GM21381 (cell line): ENCODE measurements around the gene NCK1.
"Not testable (repeated sequence)": the region's sequence is repeated elsewhere in the genome, so short reads cannot be mapped to it uniquely, and the experiment has no call there.

ENCODE experiments used
- ATAC-seq: cut with Tn5 transposase; IDR thresholded peaks from one replicate; pipeline ENCODE4 v1.9.1; 2021; ENCODE audit warnings: mild to moderate bottlenecking, moderate library complexity; ENCODE audit not compliant: unreplicated experiment

Gene NCK1

DNA sequence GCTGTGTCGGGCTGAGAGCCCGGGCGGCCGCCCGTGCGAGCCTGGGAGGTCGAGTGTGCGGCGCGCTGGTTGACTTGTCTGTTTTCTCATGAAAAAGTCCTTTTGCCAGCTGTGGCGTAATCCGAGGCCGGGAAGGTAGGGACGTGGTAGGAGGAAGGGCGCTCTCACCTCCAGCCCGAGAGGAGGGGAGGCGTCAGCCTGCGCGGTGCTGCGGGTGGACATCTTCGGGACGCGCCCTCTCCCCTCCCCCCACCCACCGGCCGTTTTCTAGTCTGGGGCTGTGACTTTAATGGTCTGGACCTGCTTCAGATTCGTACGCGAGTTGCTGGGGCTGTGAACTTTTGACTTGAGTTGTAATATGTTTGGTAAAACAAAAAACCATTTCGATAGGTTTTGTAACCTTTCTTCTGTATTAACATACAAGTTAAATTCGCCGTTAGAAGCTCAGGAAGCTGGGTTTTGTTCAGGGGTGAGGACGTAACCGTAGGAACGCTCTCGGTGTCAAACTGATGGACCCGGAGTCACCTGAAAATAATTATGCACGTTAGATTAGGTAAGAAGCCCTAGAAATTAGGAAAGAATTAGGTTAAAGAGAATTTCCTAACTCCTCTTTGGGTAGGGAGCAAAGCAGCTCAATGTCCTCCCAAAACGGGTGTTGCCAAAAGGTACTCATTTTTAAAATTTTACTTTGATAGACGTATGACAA is 762 bp downstream of the NCK1 start:
- ATAC-seq, result peak; percentile 21

DNA sequence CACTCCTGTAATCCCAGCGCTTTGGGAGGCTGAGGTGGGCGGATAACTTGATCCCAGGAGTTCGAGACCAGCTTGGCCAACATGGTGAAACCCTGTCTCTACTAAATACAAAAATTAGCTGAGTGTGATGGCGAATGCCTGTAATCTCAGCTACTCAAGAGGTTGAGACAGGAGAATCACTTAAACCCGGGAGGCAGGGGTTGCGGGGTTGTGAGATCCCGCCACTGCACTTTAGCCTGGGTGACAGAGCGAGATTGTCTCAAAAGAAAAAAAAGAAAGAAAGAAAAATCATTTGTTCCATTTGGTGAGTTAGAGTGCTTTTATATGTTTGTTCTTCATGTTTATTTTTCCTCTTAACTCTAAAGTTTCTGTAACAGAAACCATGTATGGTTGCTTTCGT is 7.3 kb downstream of the NCK1 start:
- ATAC-seq, result no peak

DNA sequence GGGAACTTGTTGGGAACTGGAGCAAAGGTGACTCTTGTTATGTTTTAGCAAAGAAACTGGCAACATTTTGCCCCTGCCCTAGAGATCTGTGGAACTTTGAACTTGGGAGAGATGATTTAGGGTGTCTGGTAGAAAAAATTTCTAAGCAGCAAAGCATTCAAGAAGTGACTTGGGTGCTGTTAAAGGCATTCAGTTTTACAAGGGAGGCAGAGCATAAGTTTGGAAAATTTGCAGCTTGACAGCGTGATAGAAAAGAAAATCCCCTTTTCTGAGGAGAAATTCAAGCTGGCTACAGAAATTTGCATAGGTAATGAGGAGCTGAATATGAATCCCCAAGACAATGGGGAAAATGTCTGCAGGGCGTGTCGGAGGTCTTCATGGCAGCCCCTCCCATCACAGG is 10.2 kb downstream of the NCK1 start:
- ATAC-seq, result not testable (repeated sequence)

DNA sequence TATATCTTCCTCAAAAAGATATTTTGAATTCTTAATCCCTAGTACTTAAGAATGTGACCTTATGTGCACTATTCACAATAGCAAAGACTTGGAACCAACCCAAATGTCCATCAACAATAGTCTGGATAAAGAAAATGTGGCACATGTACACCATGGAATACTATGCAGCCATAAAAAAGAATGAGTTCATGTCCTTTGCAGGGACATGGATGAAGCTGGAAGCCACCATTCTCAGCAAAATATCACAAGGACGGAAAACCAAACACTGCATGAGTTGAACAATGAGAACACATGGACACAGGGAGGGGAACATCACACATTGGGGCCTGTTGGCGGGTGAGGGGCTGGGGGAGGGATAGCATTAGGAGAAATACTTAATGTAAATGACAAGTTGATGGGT is 17.5 kb downstream of the NCK1 start:
- ATAC-seq, result not testable (repeated sequence)

DNA sequence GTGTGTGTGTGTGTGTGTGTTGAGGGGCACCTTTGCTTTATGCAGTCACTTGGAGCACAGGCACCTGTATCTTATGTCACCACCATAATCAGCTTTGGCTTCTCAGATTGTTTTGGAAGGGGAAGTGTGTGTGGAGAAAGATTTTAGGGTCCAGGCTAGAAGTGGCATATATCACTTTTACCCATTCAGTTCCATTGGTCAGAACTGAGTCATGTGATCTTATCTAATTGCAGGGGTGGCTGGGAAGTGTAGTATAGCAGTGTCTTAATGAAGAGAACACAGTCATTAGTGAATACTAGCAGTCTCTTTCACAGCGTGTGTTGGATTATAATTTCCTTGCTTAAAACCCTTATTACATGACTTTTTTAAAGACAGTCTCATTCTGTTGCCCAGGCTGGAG is 20.6 kb downstream of the NCK1 start:
- no peak for ATAC-seq

DNA sequence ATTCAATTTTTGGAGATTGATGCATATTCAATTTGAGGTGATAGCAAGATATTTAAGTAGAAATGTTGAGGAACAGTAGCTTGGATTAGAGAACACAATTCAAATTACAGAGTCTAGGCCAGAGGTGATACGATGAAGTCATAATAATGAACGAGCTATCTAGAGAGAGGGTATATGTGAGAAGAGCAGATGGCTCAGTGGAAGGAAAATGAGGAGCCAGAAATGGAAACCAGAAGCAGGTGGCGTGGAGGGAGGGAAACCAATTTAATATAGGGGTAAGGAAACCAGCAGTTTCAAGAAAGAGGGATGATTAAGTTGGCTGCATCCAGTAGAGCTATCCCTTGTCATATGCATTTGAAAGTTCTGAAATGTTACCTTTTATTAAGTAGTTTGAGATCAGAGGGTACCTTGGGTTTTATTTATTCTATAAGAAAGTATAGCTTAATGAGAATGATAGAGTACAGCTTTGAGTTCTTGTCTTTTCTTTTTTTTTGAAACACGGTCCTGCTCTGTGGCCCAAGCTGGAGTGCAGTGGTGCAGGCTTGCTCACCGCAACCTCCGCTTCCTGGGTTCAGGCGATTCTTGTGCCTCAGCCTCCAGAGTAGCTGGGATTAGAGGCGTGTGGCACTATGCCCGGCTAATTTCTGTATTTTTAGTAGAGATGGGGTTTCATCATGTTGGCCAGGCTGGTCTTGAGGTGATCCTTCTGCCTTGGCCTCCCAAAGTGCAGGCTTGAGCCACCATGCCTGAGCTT is 22.1 kb downstream of the NCK1 start:
- no peak for ATAC-seq

DNA sequence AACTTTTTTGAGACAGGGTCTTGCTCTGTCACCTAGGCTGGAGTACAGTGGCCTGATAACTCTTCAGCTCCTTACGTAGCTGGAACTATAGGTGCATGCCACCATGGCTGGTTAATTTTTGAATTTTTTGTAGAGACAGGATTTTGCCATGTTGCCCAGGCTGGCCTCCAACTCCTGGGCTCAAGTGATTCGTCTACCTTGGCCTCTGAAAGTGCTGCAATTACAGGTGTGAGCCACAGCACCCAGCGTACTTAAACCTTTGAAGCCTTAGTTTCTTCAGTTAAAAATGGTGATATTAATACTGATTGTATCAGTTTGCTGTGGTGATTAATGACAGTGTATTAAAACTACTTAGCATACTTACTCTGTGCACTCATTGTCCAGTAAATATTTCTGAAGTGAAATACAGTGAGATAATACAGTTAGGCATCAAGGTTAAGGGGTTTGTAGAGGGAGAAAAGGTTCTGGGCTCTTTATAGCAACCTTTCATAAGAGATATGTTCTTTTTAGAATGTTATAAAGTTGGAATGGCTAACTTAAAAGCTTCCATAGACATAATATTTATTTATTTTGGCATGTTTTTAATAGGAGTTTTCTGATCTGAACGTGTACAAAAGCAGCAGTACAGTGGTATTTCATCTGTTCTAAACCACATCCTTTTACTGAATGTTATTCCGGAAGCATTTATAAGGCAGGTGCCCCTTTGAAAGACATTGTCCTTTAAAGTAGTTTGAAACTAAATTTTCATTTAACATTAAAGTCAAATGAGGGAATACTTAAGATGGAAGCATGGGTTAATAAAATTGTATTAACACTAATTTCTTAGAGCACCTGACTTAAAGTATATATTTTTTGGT is 23.6 kb downstream of the NCK1 start:
- peak; percentile 57 for ATAC-seq

DNA sequence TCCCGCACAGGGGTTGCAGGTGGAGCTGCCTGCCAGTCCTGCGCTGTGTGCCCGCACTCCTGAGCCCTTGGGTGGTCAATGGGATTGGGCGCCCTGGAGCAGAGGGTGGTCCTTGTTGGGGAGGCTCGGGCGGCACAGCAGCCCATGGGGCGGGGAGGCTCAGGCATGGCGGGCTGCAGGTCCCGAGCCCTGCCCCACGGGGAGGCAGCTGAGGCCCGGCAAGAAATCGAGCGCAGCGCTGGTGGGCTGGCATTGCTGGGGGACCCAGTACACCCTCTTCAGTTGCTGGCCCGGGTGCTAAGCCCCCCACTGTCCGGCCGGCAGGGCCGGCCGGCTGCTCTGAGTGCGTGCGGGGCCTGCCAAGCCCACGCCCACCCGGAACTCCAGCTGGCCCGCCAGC is 27.9 kb downstream of the NCK1 start:
- ATAC-seq, result no peak

DNA sequence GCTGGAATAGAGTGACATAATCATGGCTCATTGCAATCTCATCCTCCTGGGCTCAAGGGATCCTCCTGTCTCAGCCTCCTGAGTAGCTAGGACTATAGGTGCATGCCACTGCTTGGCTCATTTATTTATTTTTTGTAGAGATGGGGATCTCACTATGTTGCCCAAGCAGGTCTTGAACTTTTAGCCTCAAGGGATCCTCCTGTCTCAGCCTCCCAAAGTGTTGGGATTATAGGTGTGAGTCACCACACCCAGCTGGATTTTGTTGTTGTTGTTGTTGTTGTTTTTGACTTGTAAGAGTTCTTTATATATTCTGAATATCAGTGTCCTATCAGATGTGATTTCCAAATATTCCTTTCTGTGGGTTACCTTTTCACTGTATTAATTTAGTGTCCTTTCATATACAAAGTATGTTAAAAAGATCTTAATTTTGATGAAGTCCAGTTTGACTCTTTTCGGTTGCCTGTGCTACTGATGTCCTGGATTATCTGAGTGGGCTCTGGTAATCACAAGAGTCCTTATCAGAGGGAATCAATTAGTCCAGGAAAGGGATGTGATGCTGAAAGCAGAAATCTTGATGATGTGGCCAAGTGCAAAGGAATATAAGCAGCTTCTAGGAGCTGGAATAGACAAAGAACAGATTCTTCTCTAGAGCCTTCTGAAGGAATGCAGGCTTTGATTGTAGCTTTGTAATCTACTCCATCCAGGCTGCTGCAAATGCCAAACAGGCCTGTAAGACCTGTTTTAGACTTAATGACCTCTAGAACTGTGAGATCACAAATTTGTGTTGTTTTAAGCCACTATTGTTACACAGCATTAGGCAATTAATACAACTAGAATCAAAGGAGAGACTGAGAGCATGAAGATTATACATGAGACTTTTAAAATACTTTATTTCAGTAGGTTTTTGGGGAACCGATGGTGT is 30.2 kb downstream of the NCK1 start:
- ATAC-seq, result no peak

DNA sequence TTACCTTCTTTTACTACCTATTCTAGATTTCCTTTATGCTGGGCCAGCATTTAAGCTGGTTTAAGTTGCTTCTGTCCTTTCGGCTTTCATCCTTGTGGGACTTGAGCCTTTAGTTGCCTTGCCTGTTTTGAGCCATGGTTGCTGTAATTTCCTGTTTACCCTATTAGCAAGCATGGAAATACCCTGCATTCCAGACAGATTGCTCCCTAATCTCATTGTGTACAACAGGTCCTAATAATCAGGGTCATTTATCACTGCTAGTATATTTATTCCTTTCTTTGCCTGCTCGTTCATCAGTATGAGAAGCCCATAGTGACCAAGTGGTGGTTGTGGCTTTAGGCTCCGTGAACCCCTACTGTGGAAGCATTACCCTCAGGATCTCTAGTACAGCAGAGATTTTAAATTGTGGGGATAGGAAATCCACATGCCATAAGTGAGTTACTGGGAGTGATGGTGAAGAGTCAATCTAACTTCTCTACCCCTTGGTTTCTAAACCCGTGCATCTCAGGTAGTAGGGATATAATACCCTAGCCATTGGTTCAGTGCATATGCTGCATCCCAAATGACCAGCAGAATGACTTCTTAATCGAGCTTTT is 31.9 kb downstream of the NCK1 start:
- no peak for ATAC-seq

DNA sequence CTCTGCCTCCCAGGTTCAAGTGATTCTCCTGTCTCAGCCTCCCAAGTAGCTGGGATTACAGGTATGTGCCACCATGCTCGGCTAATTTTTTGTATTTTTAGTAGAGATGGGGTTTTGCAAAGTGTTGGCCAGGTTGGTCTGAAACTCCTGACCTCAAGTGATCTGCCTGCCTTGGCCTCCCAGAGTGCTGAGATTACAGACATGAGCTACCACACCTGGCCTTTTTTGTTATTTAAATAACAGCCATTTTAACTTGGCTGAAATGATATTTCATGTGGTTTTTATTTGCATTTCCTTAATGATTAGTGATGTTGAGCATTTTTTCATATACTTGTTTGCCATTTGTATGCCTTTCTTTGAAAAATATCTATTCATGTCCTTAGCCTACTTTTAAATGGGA is 35.2 kb downstream of the NCK1 start:
- ATAC-seq, result not testable (repeated sequence)

DNA sequence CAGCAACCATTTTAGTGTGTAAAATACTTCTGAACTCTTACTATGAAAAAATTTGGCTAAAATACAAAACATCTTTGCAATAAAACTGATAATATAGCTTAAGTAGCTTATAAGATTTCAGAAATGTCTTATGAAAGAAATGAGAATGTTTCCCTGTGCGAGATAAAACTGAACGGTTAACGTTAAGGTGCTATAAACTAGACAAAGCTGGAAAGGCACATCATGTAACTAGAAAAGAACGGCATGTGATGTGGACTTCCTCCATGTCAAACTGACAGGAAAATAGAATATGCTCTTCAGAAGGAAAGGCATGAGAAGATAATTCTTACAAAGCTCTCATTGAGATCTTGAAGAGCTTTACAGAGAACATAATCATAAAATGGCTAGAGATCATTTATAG is 36.5 kb downstream of the NCK1 start:
- ATAC-seq, result no peak

DNA sequence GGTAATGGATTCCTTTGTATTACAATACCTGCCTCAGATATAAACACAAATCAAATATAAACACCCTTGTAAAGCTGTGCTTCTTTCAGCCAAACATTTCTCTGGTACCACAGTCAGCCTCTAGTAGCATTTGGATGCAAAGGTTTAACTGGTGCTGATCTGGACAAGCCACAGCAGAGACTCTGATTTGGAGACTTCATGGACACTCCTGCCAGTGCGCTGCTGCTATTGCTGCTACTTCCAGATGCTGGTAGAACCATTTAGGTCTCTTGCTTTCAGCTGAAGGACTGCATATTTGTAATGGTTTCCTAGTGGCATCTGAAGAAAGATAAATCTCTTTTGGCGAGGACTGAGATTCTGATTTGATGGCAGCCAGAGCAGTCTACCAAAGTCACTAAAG is 36.9 kb downstream of the NCK1 start:
- no peak for ATAC-seq

DNA sequence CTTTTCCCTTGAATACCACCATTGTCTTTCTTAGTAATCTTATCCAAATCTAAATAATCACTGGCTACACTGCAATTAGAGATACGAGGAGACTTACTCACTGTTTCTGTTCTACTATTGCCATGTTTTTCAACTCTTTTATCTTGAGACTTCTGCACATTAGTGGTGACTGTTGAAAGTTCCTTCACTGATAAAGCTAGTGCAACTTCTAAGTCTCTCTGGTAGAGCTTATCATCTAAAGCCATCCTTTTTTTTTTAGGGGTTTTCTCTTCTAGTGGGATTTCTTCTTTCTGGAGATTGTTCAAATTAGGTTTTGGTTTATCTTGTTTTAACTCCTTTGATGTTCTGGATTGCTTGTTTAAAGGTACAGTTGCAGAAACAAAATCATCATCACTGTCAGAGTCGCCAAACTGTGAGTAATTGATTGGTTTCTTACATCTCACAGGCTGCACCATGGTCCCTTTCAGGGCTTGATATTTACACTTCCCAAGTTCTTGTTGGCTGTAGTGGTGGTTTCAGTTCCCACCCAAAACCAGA is 37.7 kb downstream of the NCK1 start:
- ATAC-seq, result no peak

DNA sequence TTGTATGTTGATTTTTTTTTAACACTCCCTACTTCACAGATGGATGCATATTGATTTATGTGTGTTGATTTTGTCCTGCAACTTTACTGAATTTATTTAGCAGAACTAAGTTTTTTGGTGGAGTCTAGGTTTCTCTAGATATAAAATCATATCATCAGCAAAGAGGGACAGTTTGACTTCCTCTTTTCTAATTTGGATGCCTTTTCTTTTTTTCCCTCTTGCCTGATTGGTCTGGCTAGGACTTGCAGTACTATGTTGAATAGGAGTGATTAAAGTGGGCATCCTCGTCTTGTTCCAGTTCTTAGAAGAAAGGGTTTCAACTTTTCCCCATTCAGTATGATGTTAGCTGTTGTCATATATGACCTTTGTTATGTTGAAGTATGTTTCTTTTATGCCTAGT is 38.7 kb downstream of the NCK1 start:
- not testable (repeated sequence) for ATAC-seq

DNA sequence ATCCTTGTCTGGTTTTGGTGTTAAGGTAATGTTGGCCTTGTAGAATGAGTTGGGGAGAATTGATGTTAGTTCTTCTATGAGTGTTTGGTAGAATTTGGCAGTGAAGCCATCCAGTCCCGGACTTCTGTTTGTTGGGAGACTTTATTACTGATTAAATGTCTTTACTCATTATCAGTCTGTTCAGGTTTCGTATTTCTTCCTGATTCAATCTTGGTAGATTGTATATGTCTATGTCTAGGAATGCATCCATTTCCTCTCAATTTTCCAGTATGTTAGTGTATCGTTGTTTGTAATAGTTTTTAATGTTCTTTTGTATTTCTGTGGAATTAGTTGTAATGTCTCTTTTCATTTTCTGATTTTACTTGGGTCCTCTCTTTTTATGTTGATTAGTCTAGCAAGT is 39.4 kb downstream of the NCK1 start:
- ATAC-seq, result no peak

DNA sequence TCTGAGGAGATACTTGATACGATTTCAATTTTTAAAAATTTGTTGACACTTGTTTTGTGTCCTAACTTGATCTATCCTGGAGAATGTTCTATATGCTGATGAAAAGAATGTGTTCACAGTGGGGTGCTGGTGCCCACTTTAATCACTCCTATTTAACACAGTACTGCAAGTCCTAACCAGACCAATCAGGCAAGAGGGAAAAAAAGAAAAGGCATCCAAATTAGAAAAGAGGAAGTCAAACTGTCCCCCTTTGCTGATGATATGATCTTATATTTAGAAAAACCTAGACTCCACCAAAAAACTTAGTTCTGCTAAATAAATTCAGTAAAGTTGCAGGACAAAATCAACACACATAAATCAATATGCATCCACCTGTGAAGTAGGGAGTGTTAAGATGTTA is 40.5 kb downstream of the NCK1 start:
- not testable (repeated sequence) for ATAC-seq

DNA sequence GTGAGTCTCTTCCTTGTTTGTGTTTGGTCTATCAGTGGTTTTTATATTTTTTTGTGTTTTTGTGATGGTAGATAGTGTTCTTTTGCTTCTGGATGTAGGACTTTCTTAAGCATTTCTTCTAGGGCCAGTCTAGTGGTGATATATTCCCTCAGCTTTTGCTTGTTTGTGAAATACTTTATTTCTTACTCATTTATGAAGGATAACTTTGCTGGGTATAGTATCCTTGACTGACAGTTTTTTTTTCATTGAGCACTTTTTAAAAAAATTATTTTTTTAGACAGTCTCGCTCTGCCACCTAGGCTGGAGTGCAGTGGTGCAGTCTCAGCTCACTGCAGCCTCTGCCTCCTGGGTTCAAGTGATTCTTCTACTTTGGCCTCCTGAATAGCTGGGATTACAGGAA is 41.9 kb downstream of the NCK1 start:
- no peak for ATAC-seq

DNA sequence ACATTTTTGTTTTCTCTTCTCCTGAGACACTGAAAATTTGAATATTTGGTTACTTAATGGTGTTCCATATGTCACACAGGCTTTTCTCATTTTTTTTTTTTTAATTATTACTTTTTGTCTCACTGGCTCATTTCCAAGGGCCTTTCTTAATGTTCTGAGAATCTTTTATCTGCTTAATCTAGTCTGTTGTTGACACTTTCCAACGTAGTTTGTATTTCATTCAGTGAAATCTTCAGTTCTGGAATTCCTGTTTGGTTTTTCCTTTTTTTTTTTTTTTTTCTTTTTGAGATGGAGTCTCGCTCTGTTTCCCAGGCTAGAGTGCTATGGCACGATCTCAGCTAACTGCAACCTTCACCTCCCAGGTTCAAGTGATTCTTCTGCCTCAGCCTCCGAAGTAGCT is 42.7 kb downstream of the NCK1 start:
- no peak for ATAC-seq

DNA sequence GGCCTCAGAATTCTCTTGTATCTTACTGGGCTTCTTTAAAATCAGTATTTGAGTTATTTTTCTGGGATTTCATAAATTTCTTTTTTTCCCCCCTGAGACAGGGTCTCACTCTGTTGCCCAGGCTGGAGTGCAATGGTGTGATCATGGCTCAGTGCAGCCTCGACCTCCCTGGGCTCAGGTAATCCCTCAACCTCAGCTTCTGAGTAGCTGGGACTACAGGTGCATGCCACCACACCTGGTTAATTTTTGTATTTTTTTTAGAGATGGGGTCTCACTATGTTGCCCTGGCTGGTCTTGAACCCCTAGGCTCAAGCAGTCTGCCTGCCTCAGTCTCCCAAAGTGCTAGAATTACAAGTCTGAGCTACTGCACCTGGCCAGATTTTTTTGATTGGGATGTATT is 43.5 kb downstream of the NCK1 start:
- ATAC-seq, result no peak
